IMR-90 (cell line): ENCODE data around the gene CNFN.

Experiments used
- CEBPB ChIP-seq: IDR thresholded peaks from 2 replicates; pipeline ENCODE4 v1.6.1; 2012; ENCODE audit warnings: low read depth, low read length, improper control_type of control experiment
- CHD1 ChIP-seq: IDR thresholded peaks from 2 replicates; pipeline ENCODE4 v1.6.1; 2012; ENCODE audit warnings: low read depth, low read length, improper control_type of control experiment
- CTCF ChIP-seq: conservative IDR thresholded peaks from 2 replicates; pipeline ENCODE4 v1.5.1; 2012; ENCODE audit warnings: mild to moderate bottlenecking, low read depth, low read length, improper control_type of control experiment
- ELK1 ChIP-seq: fragments of 150-350 bp; IDR thresholded peaks from 2 replicates; pipeline ENCODE4 v1.6.1; 2016; ENCODE audit warnings: low read depth, mild to moderate bottlenecking, low read length, moderate library complexity, borderline replicate concordance
- FOS ChIP-seq: fragments of 150-350 bp; IDR thresholded peaks from 2 replicates; pipeline ENCODE4 v1.6.1; 2016; ENCODE audit warnings: low read depth, low read length
- MAFK ChIP-seq: IDR thresholded peaks from 2 replicates; pipeline ENCODE4 v1.6.1; 2012; ENCODE audit warnings: low read depth, low read length, improper control_type of control experiment
- MAZ ChIP-seq: IDR thresholded peaks from 2 replicates; pipeline ENCODE4 v1.6.1; 2012; ENCODE audit warnings: low read depth, mild to moderate bottlenecking, low read length, improper control_type of control experiment, moderate library complexity, borderline replicate concordance
- POLR2A ChIP-seq: IDR thresholded peaks from 2 replicates; pipeline ENCODE4 v1.6.1; 2012; ENCODE audit warnings: mild to moderate bottlenecking, low read depth, low read length
- RAD21 ChIP-seq: IDR thresholded peaks from 2 replicates; pipeline ENCODE4 v1.6.1; 2012; ENCODE audit warnings: low read length, improper control_type of control experiment
- RCOR1 ChIP-seq: IDR thresholded peaks from 2 replicates; pipeline ENCODE4 v1.6.1; 2012; ENCODE audit warnings: mild to moderate bottlenecking, low read length, improper control_type of control experiment; ENCODE audit not compliant: insufficient replicate concordance
- RFX5 ChIP-seq: IDR thresholded peaks from 2 replicates; pipeline ENCODE4 v1.8.0; 2012; ENCODE audit warnings: low read depth, mild to moderate bottlenecking, low read length, moderate library complexity
- SMC3 ChIP-seq: fragments of 150-350 bp; IDR thresholded peaks from 2 replicates; pipeline ENCODE4 v1.6.1; 2016; ENCODE audit warnings: low read depth, mild to moderate bottlenecking, antibody characterized with exemption, low read length, moderate library complexity
- TF ChIP-seq, protein P1 (sequence below): fragments of 150-350 bp; IDR thresholded peaks from 2 replicates; pipeline ENCODE4 v1.6.1; 2017; ENCODE audit warnings: mild to moderate bottlenecking, antibody characterized with exemption, low read length, low read depth

GRCh38 chr19:42392165-42392564 lies 2.1 kb upstream of the CNFN start:
- no peak for TF ChIP-seq POLR2A
- no peak for TF ChIP-seq RAD21
- no peak for TF ChIP-seq CTCF
- TF ChIP-seq, protein P1, sequence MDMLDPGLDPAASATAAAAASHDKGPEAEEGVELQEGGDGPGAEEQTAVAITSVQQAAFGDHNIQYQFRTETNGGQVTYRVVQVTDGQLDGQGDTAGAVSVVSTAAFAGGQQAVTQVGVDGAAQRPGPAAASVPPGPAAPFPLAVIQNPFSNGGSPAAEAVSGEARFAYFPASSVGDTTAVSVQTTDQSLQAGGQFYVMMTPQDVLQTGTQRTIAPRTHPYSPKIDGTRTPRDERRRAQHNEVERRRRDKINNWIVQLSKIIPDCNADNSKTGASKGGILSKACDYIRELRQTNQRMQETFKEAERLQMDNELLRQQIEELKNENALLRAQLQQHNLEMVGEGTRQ, result no peak
- no peak for TF ChIP-seq CHD1
- TF ChIP-seq ELK1, result no peak
- TF ChIP-seq SMC3, result no peak
- TF ChIP-seq MAFK, result no peak
- TF ChIP-seq MAZ, result no peak
- TF ChIP-seq FOS, result no peak
- no peak for TF ChIP-seq CEBPB
- no peak for TF ChIP-seq RFX5
- no peak for TF ChIP-seq RCOR1
